OCI-LY7 (cell line): ENCODE results near the gene NYNRIN. TPM values are rescaled to one million over a fixed set of nuclear protein-coding genes. Genes with fewer than 3 reads are reported as not detected.

Source experiments
- BruUV-seq: library from RNA; stranded (reverse); fragments of 400-500 nt; replicated peaks from 2 replicates; lab custom pipeline; 2021; lab: Mats Ljungman, UMichigan
- CTCF ChIA-PET: fragments of 300-600 bp; sonication (Branson Sonifier 250); formaldehyde crosslinking; loops from one replicate; lab custom pipeline; 2022; ENCODE audit warnings: antibody characterized with exemption; ENCODE audit not compliant: unreplicated experiment; lab: Charles Lee
- POLR2A ChIA-PET: fragments of 300-600 bp; sonication (Branson Sonifier 250); formaldehyde crosslinking; loops from one replicate; lab custom pipeline; 2022; ENCODE audit warnings: antibody characterized with exemption; lab: Charles Lee
- DNase-seq: peaks from one replicate; pipeline ENCODE4 v3.0.0-alpha.2; 2015; ENCODE audit warnings: low spot score
- H2AFZ ChIP-seq: fragments of 200-600 bp; sonication (generic), shearing (Covaris generic); 2 replicates; pipeline ENCODE4 v1.6.1; 2014; ENCODE audit warnings: mild to moderate bottlenecking, antibody characterized with exemption, low read length, moderate library complexity
- H3K27ac ChIP-seq: fragments of 200-600 bp; sonication (generic); 2 replicates; pipeline ENCODE4 v1.5.1; 2014; ENCODE audit warnings: mixed run types, low read depth, mild to moderate bottlenecking, moderate library complexity, low read length, inconsistent platforms; ENCODE audit not compliant: poor library complexity, severe bottlenecking
- H3K36me3 ChIP-seq: fragments of 200-600 bp; sonication (generic); 2 replicates; pipeline ENCODE4 v1.6.1; 2014; ENCODE audit warnings: mild to moderate bottlenecking, antibody characterized with exemption, low read length, moderate library complexity, mixed read lengths; ENCODE audit not compliant: insufficient read depth
- H3K4me1 ChIP-seq: fragments of 200-600 bp; sonication (generic); 2 replicates; pipeline ENCODE4 v1.5.1; 2014; ENCODE audit warnings: mild to moderate bottlenecking, low read length; ENCODE audit not compliant: insufficient read depth, poor library complexity, severe bottlenecking
- H3K4me2 ChIP-seq: fragments of 200-600 bp; sonication (generic); 2 replicates; pipeline ENCODE4 v1.6.1; 2014; ENCODE audit warnings: mild to moderate bottlenecking, low read length
- H3K4me3 ChIP-seq: fragments of 200-600 bp; sonication (generic); 2 replicates; pipeline ENCODE4 v1.5.1; 2014; ENCODE audit warnings: mild to moderate bottlenecking, low read depth, low read length; ENCODE audit not compliant: poor library complexity, severe bottlenecking
- H3K79me2 ChIP-seq: fragments of 200-600 bp; sonication (generic); 2 replicates; pipeline ENCODE4 v1.6.1; 2016; ENCODE audit warnings: low read depth, mild to moderate bottlenecking, low read length, moderate library complexity, mixed read lengths; ENCODE audit not compliant: insufficient read depth
- H3K9me2 ChIP-seq: fragments of 200-600 bp; sonication (generic); 2 replicates; pipeline ENCODE4 v1.6.1; 2016; ENCODE audit warnings: mild to moderate bottlenecking, low read length, mixed read lengths; ENCODE audit not compliant: insufficient read depth
- H3K9me3 ChIP-seq: fragments of 200-600 bp; sonication (generic); 2 replicates; pipeline ENCODE4 v1.6.1; 2014; ENCODE audit warnings: mild to moderate bottlenecking, mixed run types, low read length, mixed read lengths
- H4K20me1 ChIP-seq: fragments of 200-600 bp; sonication (generic); 2 replicates; pipeline ENCODE4 v1.6.1; 2014; ENCODE audit warnings: mild to moderate bottlenecking, antibody characterized with exemption, low read length, moderate library complexity, mixed read lengths; ENCODE audit not compliant: insufficient read depth
- EZH2phosphoT487 ChIP-seq: fragments of 200-600 bp; sonication (generic); IDR thresholded peaks from 2 replicates; pipeline ENCODE4 v1.6.1; 2018; ENCODE audit warnings: low read depth, borderline replicate concordance, mild to moderate bottlenecking, mixed run types, antibody characterized with exemption, low read length, moderate library complexity, mixed read lengths
- intact Hi-C: fragments of 100-400 bp; cut with micrococcal nuclease; formaldehyde crosslinking; loops from one replicate; pipeline ENCODE4 v1.10.0; 2022; ENCODE audit not compliant: unreplicated experiment
- total RNA-seq, 2 experiments: library from RNA; depleted of rRNA in 1 of 2; stranded (reverse); fragments of >200 nt in 1 of 2; shearing (Covaris generic) in 1 of 2; gene quantifications; 2 replicates each; pipeline ENCODE4 v1.2.3, GENCODE V29; 2014 to 2022
- TF ChIP-seq, protein P1 (sequence below): fragments of 200-600 bp; sonication (generic); conservative IDR thresholded peaks from 2 replicates; pipeline ENCODE4 v1.5.1; 2014; ENCODE audit warnings: mild to moderate bottlenecking, antibody characterized with exemption, low read length, moderate library complexity, mixed read lengths

Gene NYNRIN
- total RNA-seq, 2 experiments from 2014 or later: 0.13 TPM; not detected in 1

DNA sequence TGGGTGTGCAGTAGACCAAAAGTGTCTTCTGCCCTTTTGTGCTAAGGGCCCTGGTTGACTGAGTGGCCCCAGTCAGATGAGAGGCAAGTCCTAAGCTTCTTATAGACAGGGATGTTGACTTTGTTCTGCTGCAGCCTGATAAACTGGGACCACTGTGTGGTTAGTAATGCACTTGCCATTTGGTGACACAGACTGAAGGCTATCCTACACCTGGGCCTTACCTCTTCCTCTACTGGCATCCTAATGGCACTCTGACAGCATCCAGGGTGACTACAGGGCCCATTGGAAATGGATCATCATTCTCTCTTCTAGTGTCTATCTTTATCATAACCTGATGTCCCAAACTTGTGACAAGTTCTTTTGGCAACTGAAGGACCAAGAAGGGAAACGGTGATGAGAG, 40.5 kb downstream of the NYNRIN start:
- H3K79me2 ChIP-seq: peaks cover 21% of the 10 kb centered on the region; the same call in 1 of the 2 replicates
- no peak for DNase-seq
- no peaks in the 10 kb centered on the region for H4K20me1 ChIP-seq
- H3K4me3 ChIP-seq: no peak overlapping the region
- BruUV-seq: no TSS peak
- intact Hi-C loops: no loop called here
- H3K4me2 ChIP-seq: no peak overlapping the region
- peaks cover 48% of the 10 kb centered on the region for H3K4me1 ChIP-seq
- H3K9me2 ChIP-seq: no peaks in the 10 kb centered on the region
- ChIA-PET CTCF (interaction anchor here (0.8 kb wide), 1 partner anchor 74 kb away, joined by 4 read pairs; no protein-coding TSS in a partner anchor), POLR2A (interaction anchor here (0.6 kb wide), 1 partner anchor 93 kb away, joined by 4 read pairs; no protein-coding TSS in a partner anchor)
- no peak overlapping the region for H3K27ac ChIP-seq
- H3K36me3 ChIP-seq: peaks cover 49% of the 10 kb centered on the region
- no peak for TF ChIP-seq EZH2phosphoT487
- TF ChIP-seq, protein P1, sequence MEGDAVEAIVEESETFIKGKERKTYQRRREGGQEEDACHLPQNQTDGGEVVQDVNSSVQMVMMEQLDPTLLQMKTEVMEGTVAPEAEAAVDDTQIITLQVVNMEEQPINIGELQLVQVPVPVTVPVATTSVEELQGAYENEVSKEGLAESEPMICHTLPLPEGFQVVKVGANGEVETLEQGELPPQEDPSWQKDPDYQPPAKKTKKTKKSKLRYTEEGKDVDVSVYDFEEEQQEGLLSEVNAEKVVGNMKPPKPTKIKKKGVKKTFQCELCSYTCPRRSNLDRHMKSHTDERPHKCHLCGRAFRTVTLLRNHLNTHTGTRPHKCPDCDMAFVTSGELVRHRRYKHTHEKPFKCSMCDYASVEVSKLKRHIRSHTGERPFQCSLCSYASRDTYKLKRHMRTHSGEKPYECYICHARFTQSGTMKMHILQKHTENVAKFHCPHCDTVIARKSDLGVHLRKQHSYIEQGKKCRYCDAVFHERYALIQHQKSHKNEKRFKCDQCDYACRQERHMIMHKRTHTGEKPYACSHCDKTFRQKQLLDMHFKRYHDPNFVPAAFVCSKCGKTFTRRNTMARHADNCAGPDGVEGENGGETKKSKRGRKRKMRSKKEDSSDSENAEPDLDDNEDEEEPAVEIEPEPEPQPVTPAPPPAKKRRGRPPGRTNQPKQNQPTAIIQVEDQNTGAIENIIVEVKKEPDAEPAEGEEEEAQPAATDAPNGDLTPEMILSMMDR: no peak
- H2AFZ ChIP-seq: no peak overlapping the region
- no peaks in the 10 kb centered on the region for H3K9me3 ChIP-seq

DNA sequence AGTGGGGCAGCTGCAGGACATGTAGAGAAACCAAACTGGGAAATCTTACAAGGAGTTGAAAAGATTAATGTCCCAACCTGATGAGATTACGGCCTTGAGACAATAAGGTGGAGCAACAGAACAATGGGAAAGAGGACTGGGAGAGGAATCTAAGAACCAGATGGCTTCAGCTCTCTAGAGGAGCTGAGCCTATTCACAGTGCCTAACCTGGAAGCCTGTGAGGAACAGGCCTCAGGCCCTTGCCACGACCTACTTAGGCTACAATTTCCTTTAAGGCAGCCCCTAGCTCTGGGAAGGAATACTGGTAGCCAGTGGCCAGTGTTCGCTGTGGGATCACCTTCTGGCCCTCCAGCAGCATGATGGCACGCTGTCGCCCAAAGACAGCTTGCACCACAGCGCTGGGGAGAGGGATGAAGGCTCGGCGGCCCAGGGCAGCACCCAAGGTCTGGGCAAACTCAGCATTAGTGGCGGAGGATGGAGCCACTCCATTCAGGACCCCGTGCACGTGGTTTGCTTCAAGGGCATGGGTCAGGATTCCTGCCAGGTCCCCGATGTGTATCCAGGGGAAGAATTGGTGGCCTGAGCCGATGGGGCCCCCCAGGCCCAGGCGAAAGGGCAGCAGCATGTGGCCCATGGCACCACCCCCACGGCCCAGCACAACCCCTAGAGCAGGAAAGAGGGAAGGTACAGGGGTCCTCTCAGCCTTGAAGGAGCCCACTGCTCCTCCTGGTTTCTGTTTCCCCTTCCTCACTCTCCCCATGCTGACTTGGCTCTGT, 41.2 kb downstream of the NYNRIN start:
- BruUV-seq: no TSS peak
- intact Hi-C loops: loop anchor here (10.0 kb wide), 1 partner anchor 885 kb away; the partner anchor contains the start of genes THTPA and ZFHX2
- POLR2A ChIA-PET: interaction anchor here (0.8 kb wide), 1 partner anchor 81 kb away, joined by 4 read pairs; no protein-coding TSS in a partner anchor
- Histone ChIP-seq H3K9me3 (no peaks in the 10 kb centered on the region), H2AFZ (no peak overlapping the region), H3K4me2 (0 out of 2 replicates have a peak overlapping the region, but pooled peaks have one; percentile 93), H3K79me2 (peaks cover 21% of the 10 kb centered on the region; the same call in 1 of the 2 replicates), H3K27ac (no peak overlapping the region), H4K20me1 (no peaks in the 10 kb centered on the region), H3K4me1 (peaks cover 48% of the 10 kb centered on the region), H3K36me3 (peaks cover 49% of the 10 kb centered on the region), H3K4me3 (no peak overlapping the region), H3K9me2 (no peaks in the 10 kb centered on the region)
- no peak for DNase-seq
- TF ChIP-seq, protein P1: no peak
- TF ChIP-seq EZH2phosphoT487: no peak
- CTCF ChIA-PET: interaction anchor here (0.8 kb wide), 1 partner anchor 74 kb away, joined by 4 read pairs; no protein-coding TSS in a partner anchor
